GM12878 (cell line): ENCODE measurements around the gene CHCT1. TPM values are rescaled to one million over a fixed set of nuclear protein-coding genes. Genes with fewer than 3 reads are reported as not detected.

Experiments
- ATAC-seq: fragments of 200-7000 bp; cut with Tn5 transposase; 3 replicates; pipeline ENCODE4 v1.9.1; 2020; ENCODE audit warnings: mild to moderate bottlenecking, moderate library complexity
- BruUV-seq: library from RNA; stranded (reverse); fragments of 400-500 nt; replicated peaks from 2 replicates; lab custom pipeline; 2021; lab: Mats Ljungman, UMichigan
- CTCF ChIA-PET: fragments of 300-600 bp; sonication (Branson Sonifier 250); formaldehyde crosslinking; extraction: SDS; loops from one replicate; lab custom pipeline; 2021; ENCODE audit warnings: inconsistent platforms; lab: Yijun Ruan, JAX
- POLR2A ChIA-PET: fragments of 350-600 bp; formaldehyde crosslinking; extraction: SDS; loops from one replicate; lab custom pipeline; 2021; ENCODE audit warnings: inconsistent platforms; lab: Charles Lee
- RAD21 ChIA-PET: fragments of 300-600 bp; sonication (Branson Sonifier 250); formaldehyde crosslinking; loops from one replicate; lab custom pipeline; 2023; ENCODE audit warnings: antibody characterized with exemption; ENCODE audit not compliant: unreplicated experiment; lab: Charles Lee
- SMC1A ChIA-PET: fragments of 300-600 bp; sonication (Branson Sonifier 250); formaldehyde crosslinking; loops from one replicate; lab custom pipeline; 2023; ENCODE audit not compliant: unreplicated experiment, uncharacterized antibody; lab: Charles Lee
- DNase-seq: peaks from one replicate; pipeline ENCODE4 v3.0.0-alpha.2; 2011; ENCODE audit warnings: low read depth, low spot score
- FAIRE-seq: peaks from 3 replicates; lab custom pipeline; 2011; peaks lifted over from hg19 to GRCh38; lab: Jason Lieb, UNC
- H2AFZ ChIP-seq: 2 replicates; pipeline ENCODE4 v1.6.0; 2011; ENCODE audit warnings: low read depth, low read length, control low read depth; ENCODE audit not compliant: control insufficient read depth
- H3K27ac ChIP-seq: 2 replicates; pipeline ENCODE4 v1.5.1; 2011; ENCODE audit warnings: control low read depth; ENCODE audit not compliant: control insufficient read depth, insufficient read depth
- H3K27me3 ChIP-seq, 2 experiments: replicated peaks in 1 of 2; 2 replicates each; pipeline versions ENCODE4 v1.6.0 to v1.6.1; 2011; ENCODE audit warnings: low read length in 1 of 2; ENCODE audit not compliant: control insufficient read depth in 2 of 2, insufficient read depth in 2 of 2
- H3K36me3 ChIP-seq, 2 experiments: 2 replicates each; pipeline ENCODE4 v1.5.1; 2011; ENCODE audit warnings: low read length in 1 of 2; ENCODE audit not compliant: control insufficient read depth in 2 of 2, insufficient read depth in 2 of 2
- H3K4me1 ChIP-seq: 2 replicates; pipeline ENCODE4 v1.6.1; 2011; ENCODE audit warnings: mild to moderate bottlenecking, low read length, moderate library complexity, mixed read lengths; ENCODE audit not compliant: control insufficient read depth, insufficient read depth
- H3K4me2 ChIP-seq: 2 replicates; pipeline ENCODE4 v1.6.0; 2011; ENCODE audit warnings: control low read depth; ENCODE audit not compliant: control insufficient read depth, insufficient read depth
- H3K4me3 ChIP-seq: fragments of 200-600 bp; sonication (generic); 2 replicates; pipeline ENCODE4 v1.5.1; 2016
- H3K79me2 ChIP-seq: 2 replicates; pipeline ENCODE4 v1.6.0; 2011; ENCODE audit warnings: low read length; ENCODE audit not compliant: control insufficient read depth, insufficient read depth
- H3K9ac ChIP-seq: 2 replicates; pipeline ENCODE4 v1.8.0; 2011; ENCODE audit warnings: low read length, control low read depth, mixed read lengths; ENCODE audit not compliant: control insufficient read depth, insufficient read depth
- H3K9me3 ChIP-seq: replicated peaks from 3 replicates; pipeline ENCODE4 v1.5.1; 2011; ENCODE audit warnings: mild to moderate bottlenecking, low read length; ENCODE audit not compliant: control insufficient read depth, insufficient read depth
- H4K20me1 ChIP-seq: 2 replicates; pipeline ENCODE4 v1.6.0; 2011; ENCODE audit not compliant: control insufficient read depth, insufficient read depth
- CREM ChIP-seq: IDR thresholded peaks from 2 replicates; pipeline ENCODE4 v1.6.1; 2014; ENCODE audit warnings: antibody characterized with exemption, low read depth
- EP300 ChIP-seq, 2 experiments: fragments of 150-350 bp in 1 of 2; IDR thresholded peaks; 2 replicates each; pipeline ENCODE4 v1.6.1; 2011 to 2012; ENCODE audit warnings: low read depth in 2 of 2, low read length in 2 of 2, borderline replicate concordance in 1 of 2, improper control_type of control experiment in 1 of 2, inconsistent platforms in 1 of 2; ENCODE audit not compliant: control insufficient read depth in 1 of 2
- ETV6 ChIP-seq, 2 experiments: fragments of 450-650 bp in 1 of 2; IDR thresholded peaks in 1 of 2; conservative IDR thresholded peaks in 1 of 2; 2 replicates each; pipeline ENCODE4 v1.6.1; 2014; ENCODE audit warnings: antibody characterized with exemption in 1 of 2, borderline replicate concordance in 1 of 2, low read depth in 1 of 2, mild to moderate bottlenecking in 1 of 2, moderate library complexity in 1 of 2
- GABPA ChIP-seq: IDR thresholded peaks from 2 replicates; pipeline ENCODE4 v1.6.1; 2014; ENCODE audit warnings: antibody characterized with exemption, low read depth, mild to moderate bottlenecking, inconsistent platforms
- IKZF1 ChIP-seq: fragments of 450-650 bp; conservative IDR thresholded peaks from 2 replicates; pipeline ENCODE4 v1.6.1; 2017; ENCODE audit warnings: antibody characterized with exemption, mild to moderate bottlenecking
- MEF2B ChIP-seq: fragments of 450-650 bp; IDR thresholded peaks from 2 replicates; pipeline ENCODE4 v1.6.1; 2018; ENCODE audit warnings: mild to moderate bottlenecking, moderate library complexity; ENCODE audit not compliant: partially characterized antibody, poor library complexity, severe bottlenecking
- MTA2 ChIP-seq: fragments of 450-650 bp; IDR thresholded peaks from 2 replicates; pipeline ENCODE4 v1.6.1; 2016; ENCODE audit warnings: low read depth, mild to moderate bottlenecking, moderate library complexity
- NBN ChIP-seq: fragments of 450-650 bp; IDR thresholded peaks from 2 replicates; pipeline ENCODE4 v1.6.1; 2016
- NFIC ChIP-seq: IDR thresholded peaks from 2 replicates; pipeline ENCODE4 v1.6.1; 2012; ENCODE audit warnings: low read depth, mild to moderate bottlenecking, inconsistent platforms, low read length, moderate library complexity
- NFXL1 ChIP-seq: fragments of 450-650 bp; IDR thresholded peaks from 2 replicates; pipeline ENCODE4 v1.6.1; 2017; ENCODE audit warnings: antibody characterized with exemption, mild to moderate bottlenecking, borderline replicate concordance
- SMARCA5 ChIP-seq: fragments of 450-650 bp; IDR thresholded peaks from 2 replicates; pipeline ENCODE4 v1.6.1; 2017; ENCODE audit warnings: mild to moderate bottlenecking
- SREBF2 ChIP-seq: IDR thresholded peaks from 2 replicates; pipeline ENCODE4 v1.6.1; 2012; ENCODE audit warnings: mild to moderate bottlenecking, low read length
- ZNF384 ChIP-seq: IDR thresholded peaks from 2 replicates; pipeline ENCODE4 v1.6.1; 2012; ENCODE audit warnings: low read depth, mild to moderate bottlenecking, low read length, improper control_type of control experiment, borderline replicate concordance
- ZZZ3 ChIP-seq: IDR thresholded peaks from 2 replicates; pipeline ENCODE4 v1.6.1; 2011; ENCODE audit warnings: low read depth; ENCODE audit not compliant: control insufficient read depth, insufficient read length
- in situ Hi-C: fragments of 300-500 bp; cut with MboI; formaldehyde crosslinking; loops from 9 replicates; pipeline ENCODE4 v1.14.3; 2018; ENCODE audit warnings: mixed read lengths
- intact Hi-C: fragments of 100-400 bp; cut with micrococcal nuclease; formaldehyde crosslinking; loops from one replicate; pipeline ENCODE4 v1.14.2; 2022; ENCODE audit not compliant: unreplicated experiment
- polyA plus RNA-seq, 11 experiments: library from polyadenylated mRNA; depleted of rRNA in 4 of 11; unstranded in 6 of 11; stranded (reverse) in 5 of 11; fragments of >200 nt; fragmentation: Nextera tagmentation in 4 of 11; fragmentation: Illumina TruSeq in 1 of 11; extraction: Ambion mirVana in 4 of 11; extraction: Trizol in 1 of 11; gene quantifications; 1 replicate in 1 of 11; 2 replicates in 10 of 11; pipeline versions ENCODE4 v1.2.1 to v1.2.3, GENCODE V29; 2011 to 2016; ENCODE audit warnings: inconsistent platforms in 2 of 11, missing spikeins in 2 of 11, low read depth in 1 of 11
- total RNA-seq, 4 experiments: library from RNA; depleted of rRNA in 3 of 4; stranded (reverse); fragments of >200 nt in 3 of 4; fragmentation: Illumina TruSeq in 1 of 4; extraction: Trizol in 1 of 4; gene quantifications; 2 replicates each; pipeline versions ENCODE4 v1.2.1 to v1.2.3, GENCODE V29; 2013 to 2021
- TF ChIP-seq, protein P1 (sequence below): fragments of 450-650 bp; formaldehyde crosslinking; IDR thresholded peaks from 2 replicates; pipeline ENCODE4 v1.4.0; 2022; ENCODE audit warnings: mild to moderate bottlenecking, moderate library complexity
- TF ChIP-seq, protein P2 (sequence below): fragments of 450-650 bp; conservative IDR thresholded peaks from 2 replicates; pipeline ENCODE4 v1.6.1; 2017; ENCODE audit warnings: mild to moderate bottlenecking, moderate library complexity

The CHCT1 gene
- total and polyA plus RNA-seq, 10 of the 15 experiments (the other 5 are each of a cell fraction or from before 2014, with no cell fraction given) = 0.23 to 0.35 TPM; not detected in 8

- TF ChIP-seq EP300 (IDR thresholded peaks at IDR 0.05; ENCODE audit: borderline replicate concordance in 1 of 2, control insufficient read depth in 1 of 2, low read depth in 2 of 2, low read length in 2 of 2) (0 out of 4 replicates have a peak, but pooled peaks of 1 of the 2 experiments have one; percentile 19), ZNF384 (peak; percentile 83), GABPA (no peak), CREM (peak; percentile 23; the same call in 1 of the 2 replicates), NFXL1 (peak; percentile 83), SREBF2 (no peak), MEF2B (peak; percentile 22), IKZF1 (peak; percentile 52), NFIC (no peak), ETV6 (conservative IDR thresholded peaks at IDR 0.05 in 1 of 2, IDR thresholded peaks at IDR 0.05 in 1 of 2; ENCODE audit: borderline replicate concordance in 1 of 2, low read depth in 1 of 2) (peak in 1 of 2 experiments; percentile 90; a peak in 1 of 4 replicates), SMARCA5 (0 out of 2 replicates have a peak, but pooled peaks have one; percentile 36), ZZZ3 (no peak), NBN (peak; percentile 80; the same call in 1 of the 2 replicates), MTA2 (peak; percentile 72)
These were observed 23.9 kb upstream of the CHCT1 start (continued) for GRCh38 chr17:60398227-60398959.

DNA sequence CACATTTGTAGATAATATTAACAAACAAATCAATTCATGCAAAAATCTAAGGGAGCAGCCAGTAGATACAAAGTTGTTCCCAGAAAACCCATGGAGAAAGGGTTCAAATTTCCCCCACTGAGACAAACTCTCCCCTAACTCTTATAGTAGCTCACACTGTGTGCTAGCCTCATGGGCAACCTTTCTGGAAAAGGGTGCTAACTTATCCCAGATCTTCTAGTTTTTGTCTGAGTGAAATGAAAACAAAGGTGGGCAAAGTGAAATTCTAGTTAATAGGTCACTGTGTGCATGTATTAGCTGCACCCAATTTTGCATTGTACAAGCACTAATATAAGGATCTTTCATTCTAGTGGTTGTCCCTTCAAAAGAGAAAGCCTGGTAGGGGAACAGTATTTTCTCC, 20.5 kb upstream of the CHCT1 start:
- Histone ChIP-seq H3K27me3 (no peaks in the 10 kb centered on the region), H3K4me3 (no peak overlapping the region), H3K4me1 (peaks cover 7% of the 10 kb centered on the region), H3K9me3 (no peaks in the 10 kb centered on the region), H2AFZ (no peak overlapping the region; the same call in 1 of the 2 replicates), H3K4me2 (no peak overlapping the region), H3K9ac (no peak overlapping the region), H3K79me2 (no peaks in the 10 kb centered on the region), H3K27ac (no peak overlapping the region), H4K20me1 (no peaks in the 10 kb centered on the region), H3K36me3 (no peaks in the 10 kb centered on the region)
- ChIA-PET RAD21 (no interaction called here), POLR2A (interaction anchor here (0.6 kb wide), 1 partner anchor 88 kb away, joined by 3 read pairs; no protein-coding TSS in a partner anchor), CTCF (interaction anchor here (0.5 to 1.3 kb wide), 2 partner anchors 170 to 549 kb away, joined by 3 read pairs; no protein-coding TSS in a partner anchor), SMC1A (interaction anchor here (1.5 kb wide), 1 partner anchor 144 kb away, joined by 3 read pairs; no protein-coding TSS in a partner anchor)
- no TSS peak for BruUV-seq
- FAIRE-seq = no peak
- in situ Hi-C loops (no loop called here), intact Hi-C loops (no loop called here)
- DNase-seq = no peak
- no peak for ATAC-seq
- TF ChIP-seq, protein P1, sequence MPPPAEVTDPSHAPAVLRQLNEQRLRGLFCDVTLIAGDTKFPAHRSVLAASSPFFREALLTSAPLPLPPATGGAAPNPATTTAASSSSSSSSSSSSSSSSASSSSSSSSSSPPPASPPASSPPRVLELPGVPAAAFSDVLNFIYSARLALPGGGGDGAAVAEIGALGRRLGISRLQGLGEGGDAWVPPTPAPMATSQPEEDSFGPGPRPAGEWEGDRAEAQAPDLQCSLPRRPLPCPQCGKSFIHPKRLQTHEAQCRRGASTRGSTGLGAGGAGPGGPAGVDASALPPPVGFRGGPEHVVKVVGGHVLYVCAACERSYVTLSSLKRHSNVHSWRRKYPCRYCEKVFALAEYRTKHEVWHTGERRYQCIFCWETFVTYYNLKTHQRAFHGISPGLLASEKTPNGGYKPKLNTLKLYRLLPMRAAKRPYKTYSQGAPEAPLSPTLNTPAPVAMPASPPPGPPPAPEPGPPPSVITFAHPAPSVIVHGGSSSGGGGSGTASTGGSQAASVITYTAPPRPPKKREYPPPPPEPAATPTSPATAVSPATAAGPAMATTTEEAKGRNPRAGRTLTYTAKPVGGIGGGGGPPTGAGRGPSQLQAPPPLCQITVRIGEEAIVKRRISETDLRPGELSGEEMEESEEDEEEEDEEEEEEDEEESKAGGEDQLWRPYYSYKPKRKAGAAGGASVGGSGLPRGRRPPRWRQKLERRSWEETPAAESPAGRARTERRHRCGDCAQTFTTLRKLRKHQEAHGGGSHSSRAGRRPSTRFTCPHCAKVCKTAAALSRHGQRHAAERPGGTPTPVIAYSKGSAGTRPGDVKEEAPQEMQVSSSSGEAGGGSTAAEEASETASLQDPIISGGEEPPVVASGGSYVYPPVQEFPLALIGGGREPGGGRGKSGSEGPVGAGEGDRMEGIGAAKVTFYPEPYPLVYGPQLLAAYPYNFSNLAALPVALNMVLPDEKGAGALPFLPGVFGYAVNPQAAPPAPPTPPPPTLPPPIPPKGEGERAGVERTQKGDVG (CRISPR knock-in tag) = no peak
- TF ChIP-seq, protein P2, sequence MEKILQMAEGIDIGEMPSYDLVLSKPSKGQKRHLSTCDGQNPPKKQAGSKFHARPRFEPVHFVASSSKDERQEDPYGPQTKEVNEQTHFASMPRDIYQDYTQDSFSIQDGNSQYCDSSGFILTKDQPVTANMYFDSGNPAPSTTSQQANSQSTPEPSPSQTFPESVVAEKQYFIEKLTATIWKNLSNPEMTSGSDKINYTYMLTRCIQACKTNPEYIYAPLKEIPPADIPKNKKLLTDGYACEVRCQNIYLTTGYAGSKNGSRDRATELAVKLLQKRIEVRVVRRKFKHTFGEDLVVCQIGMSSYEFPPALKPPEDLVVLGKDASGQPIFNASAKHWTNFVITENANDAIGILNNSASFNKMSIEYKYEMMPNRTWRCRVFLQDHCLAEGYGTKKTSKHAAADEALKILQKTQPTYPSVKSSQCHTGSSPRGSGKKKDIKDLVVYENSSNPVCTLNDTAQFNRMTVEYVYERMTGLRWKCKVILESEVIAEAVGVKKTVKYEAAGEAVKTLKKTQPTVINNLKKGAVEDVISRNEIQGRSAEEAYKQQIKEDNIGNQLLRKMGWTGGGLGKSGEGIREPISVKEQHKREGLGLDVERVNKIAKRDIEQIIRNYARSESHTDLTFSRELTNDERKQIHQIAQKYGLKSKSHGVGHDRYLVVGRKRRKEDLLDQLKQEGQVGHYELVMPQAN = no peak
